ENCODE results near the gene PRRT1B. TPM values are rescaled to one million over a fixed set of nuclear protein-coding genes. Genes with fewer than 3 reads are reported as not detected.

PRRT1B gene
- total RNA-seq, 1 experiment from 2014 or later = 1.2 TPM

DNA sequence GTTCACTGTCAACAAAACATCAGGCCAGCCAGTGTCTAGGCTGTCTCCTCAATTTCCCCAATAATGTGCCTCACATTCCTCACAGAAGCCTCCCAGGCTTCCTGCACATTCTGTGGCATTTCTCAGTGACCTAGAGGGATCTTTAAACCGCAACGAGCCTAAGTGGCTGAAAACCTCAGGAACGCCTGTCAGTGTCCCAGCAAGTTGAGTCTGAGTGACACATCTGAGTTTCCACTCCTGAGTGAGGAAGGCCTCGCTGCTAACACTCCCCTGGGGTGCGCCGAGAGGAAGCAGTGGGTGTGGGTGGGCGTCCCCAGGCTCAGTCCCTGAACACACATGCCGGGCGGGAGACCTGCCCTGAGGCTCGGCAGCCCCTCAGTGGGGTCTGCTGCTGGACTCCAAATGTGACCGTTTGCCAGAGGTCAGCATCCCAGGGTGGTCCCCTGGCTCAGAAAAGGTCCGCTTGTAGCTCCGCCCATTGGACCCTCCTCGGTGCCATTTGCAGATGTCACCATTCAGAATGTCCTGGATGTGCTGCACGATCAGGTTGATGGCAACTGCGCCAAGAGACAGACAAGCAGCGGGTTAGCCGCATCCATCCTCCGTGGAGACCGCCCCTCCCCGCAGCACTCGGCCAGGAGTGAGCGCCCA is 20.5 kb upstream of the PRRT1B start:
- Mint-ChIP-seq H3K4me1 (peaks cover under 1% of the 10 kb centered on the region; the same call in 1 of the 2 replicates), H3K9me3 (no peaks in the 10 kb centered on the region), H3K27me3 (ENCODE audit: low read depth) (no peaks in the 10 kb centered on the region), H3K27ac (no peak overlapping the region), H3K36me3 (peaks cover 57% of the 10 kb centered on the region), H3K4me3 (no peak overlapping the region)
- DNase-seq (ENCODE audit: low spot score) (no peak), ATAC-seq (no peak)
- POLR2A ChIA-PET = interaction anchor here (0.6 kb wide), 1 partner anchor 13 kb away, joined by 3 read pairs; no protein-coding TSS in a partner anchor
- TF ChIP-seq ZBTB21 (CRISPR knock-in tag; IDR thresholded peaks at IDR 0.05; ENCODE audit: borderline replicate concordance) = no peak
- TF ChIP-seq, protein P1, sequence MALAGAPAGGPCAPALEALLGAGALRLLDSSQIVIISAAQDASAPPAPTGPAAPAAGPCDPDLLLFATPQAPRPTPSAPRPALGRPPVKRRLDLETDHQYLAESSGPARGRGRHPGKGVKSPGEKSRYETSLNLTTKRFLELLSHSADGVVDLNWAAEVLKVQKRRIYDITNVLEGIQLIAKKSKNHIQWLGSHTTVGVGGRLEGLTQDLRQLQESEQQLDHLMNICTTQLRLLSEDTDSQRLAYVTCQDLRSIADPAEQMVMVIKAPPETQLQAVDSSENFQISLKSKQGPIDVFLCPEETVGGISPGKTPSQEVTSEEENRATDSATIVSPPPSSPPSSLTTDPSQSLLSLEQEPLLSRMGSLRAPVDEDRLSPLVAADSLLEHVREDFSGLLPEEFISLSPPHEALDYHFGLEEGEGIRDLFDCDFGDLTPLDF (CRISPR knock-in tag; IDR thresholded peaks at IDR 0.05) = no peak
- CTCF ChIA-PET = no interaction called here

- Mint-ChIP-seq H3K4me1 (peaks cover 6% of the 10 kb centered on the region; the same call in 1 of the 2 replicates), H3K4me3 (no peak overlapping the region), H3K36me3 (peaks cover 51% of the 10 kb centered on the region), H3K27ac (no peak overlapping the region), H3K9me3 (no peaks in the 10 kb centered on the region), H3K27me3 (ENCODE audit: low read depth) (no peaks in the 10 kb centered on the region)
- CTCF ChIA-PET = no interaction called here
- TF ChIP-seq FOXK1 (CRISPR knock-in tag; IDR thresholded peaks at IDR 0.05) (no peak), ZNF671 (CRISPR knock-in tag; IDR thresholded peaks at IDR 0.05) (no peak)
- TF ChIP-seq, protein P1 (CRISPR knock-in tag; IDR thresholded peaks at IDR 0.05) = no peak
- DNase-seq (ENCODE audit: low spot score) (no peak), ATAC-seq (no peak)
- POLR2A ChIA-PET = interaction anchor here (0.5 kb wide), 1 partner anchor 19 kb away, joined by 7 read pairs; the partner anchor contains the start of gene PRRT1B
Observed at GRCh38 chr9:131525643-131526565, 19.4 kb upstream of the PRRT1B start.

DNA sequence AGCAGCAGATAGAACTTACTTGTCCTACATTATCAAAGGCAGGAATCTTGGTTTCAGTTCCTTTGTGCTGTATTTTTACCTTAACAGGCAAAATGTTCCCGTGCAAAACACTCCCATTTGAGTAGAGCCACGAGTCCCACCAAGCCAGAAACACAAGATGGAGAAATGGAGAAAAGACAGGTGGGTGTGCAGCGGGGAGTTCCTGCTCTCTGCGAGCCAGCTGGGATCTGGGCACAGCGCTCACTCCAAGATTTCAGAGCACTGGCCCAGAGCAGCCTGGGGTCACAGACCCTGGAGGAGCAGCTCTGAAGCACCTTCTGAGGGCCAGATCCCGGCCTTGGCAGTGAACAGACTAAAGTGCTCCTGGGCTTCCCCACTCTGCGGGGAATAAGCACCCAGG is 17.1 kb upstream of the PRRT1B start:
- Mint-ChIP-seq H3K27ac (no peak overlapping the region), H3K36me3 (peaks cover 42% of the 10 kb centered on the region), H3K4me1 (peaks cover 6% of the 10 kb centered on the region; the same call in 1 of the 2 replicates), H3K9me3 (no peaks in the 10 kb centered on the region), H3K4me3 (no peak overlapping the region), H3K27me3 (ENCODE audit: low read depth) (peaks cover 3% of the 10 kb centered on the region)
- no peak for DNase-seq (ENCODE audit: low spot score)
- ChIA-PET CTCF (no interaction called here), POLR2A (no interaction called here)
- ATAC-seq = no peak
- TF ChIP-seq, protein P2, sequence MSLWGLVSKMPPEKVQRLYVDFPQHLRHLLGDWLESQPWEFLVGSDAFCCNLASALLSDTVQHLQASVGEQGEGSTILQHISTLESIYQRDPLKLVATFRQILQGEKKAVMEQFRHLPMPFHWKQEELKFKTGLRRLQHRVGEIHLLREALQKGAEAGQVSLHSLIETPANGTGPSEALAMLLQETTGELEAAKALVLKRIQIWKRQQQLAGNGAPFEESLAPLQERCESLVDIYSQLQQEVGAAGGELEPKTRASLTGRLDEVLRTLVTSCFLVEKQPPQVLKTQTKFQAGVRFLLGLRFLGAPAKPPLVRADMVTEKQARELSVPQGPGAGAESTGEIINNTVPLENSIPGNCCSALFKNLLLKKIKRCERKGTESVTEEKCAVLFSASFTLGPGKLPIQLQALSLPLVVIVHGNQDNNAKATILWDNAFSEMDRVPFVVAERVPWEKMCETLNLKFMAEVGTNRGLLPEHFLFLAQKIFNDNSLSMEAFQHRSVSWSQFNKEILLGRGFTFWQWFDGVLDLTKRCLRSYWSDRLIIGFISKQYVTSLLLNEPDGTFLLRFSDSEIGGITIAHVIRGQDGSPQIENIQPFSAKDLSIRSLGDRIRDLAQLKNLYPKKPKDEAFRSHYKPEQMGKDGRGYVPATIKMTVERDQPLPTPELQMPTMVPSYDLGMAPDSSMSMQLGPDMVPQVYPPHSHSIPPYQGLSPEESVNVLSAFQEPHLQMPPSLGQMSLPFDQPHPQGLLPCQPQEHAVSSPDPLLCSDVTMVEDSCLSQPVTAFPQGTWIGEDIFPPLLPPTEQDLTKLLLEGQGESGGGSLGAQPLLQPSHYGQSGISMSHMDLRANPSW (CRISPR knock-in tag; conservative IDR thresholded peaks at IDR 0.05; ENCODE audit: low read depth) = no peak
- no peak for TF ChIP-seq ZNF138 (CRISPR knock-in tag; conservative IDR thresholded peaks at IDR 0.05)
- TF ChIP-seq ZNF416 (CRISPR knock-in tag; IDR thresholded peaks at IDR 0.05) = no peak
- TF ChIP-seq FOXP4 (CRISPR knock-in tag; IDR thresholded peaks at IDR 0.05) = no peak
- no peak for TF ChIP-seq OVOL2 (CRISPR knock-in tag; IDR thresholded peaks at IDR 0.05; ENCODE audit: borderline replicate concordance)
- TF ChIP-seq, protein P3, sequence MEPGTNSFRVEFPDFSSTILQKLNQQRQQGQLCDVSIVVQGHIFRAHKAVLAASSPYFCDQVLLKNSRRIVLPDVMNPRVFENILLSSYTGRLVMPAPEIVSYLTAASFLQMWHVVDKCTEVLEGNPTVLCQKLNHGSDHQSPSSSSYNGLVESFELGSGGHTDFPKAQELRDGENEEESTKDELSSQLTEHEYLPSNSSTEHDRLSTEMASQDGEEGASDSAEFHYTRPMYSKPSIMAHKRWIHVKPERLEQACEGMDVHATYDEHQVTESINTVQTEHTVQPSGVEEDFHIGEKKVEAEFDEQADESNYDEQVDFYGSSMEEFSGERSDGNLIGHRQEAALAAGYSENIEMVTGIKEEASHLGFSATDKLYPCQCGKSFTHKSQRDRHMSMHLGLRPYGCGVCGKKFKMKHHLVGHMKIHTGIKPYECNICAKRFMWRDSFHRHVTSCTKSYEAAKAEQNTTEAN (CRISPR knock-in tag; IDR thresholded peaks at IDR 0.05) = no peak
- TF ChIP-seq MYBL2 (CRISPR knock-in tag; IDR thresholded peaks at IDR 0.05) = no peak
- TF ChIP-seq, protein P4, sequence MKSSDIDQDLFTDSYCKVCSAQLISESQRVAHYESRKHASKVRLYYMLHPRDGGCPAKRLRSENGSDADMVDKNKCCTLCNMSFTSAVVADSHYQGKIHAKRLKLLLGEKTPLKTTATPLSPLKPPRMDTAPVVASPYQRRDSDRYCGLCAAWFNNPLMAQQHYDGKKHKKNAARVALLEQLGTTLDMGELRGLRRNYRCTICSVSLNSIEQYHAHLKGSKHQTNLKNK (CRISPR knock-in tag; IDR thresholded peaks at IDR 0.05) = no peak
- no peak for TF ChIP-seq CBFB (CRISPR knock-in tag; IDR thresholded peaks at IDR 0.05; ENCODE audit: low read depth)
- TF ChIP-seq ZBTB21 (CRISPR knock-in tag; IDR thresholded peaks at IDR 0.05; ENCODE audit: borderline replicate concordance) = no peak
- no peak for TF ChIP-seq ATF6 (CRISPR knock-in tag; IDR thresholded peaks at IDR 0.05)
- no peak for TF ChIP-seq TEAD4 (CRISPR knock-in tag; IDR thresholded peaks at IDR 0.05)
